Peyer's patch (tissue), 4 donors: ENCODE measurements around the gene PNPO.

Source experiments
- CTCF ChIP-seq, 6 experiments: fragments of 450-650 bp in 4 of 6; fragments of 200-600 bp in 2 of 6; sonication (generic) in 1 of 6; IDR thresholded peaks; one replicate each; pipeline ENCODE4 v1.5.1; 2017 to 2019; ENCODE audit warnings: antibody characterized with exemption in 6 of 6, mild to moderate bottlenecking in 3 of 6, moderate library complexity in 1 of 6
- POLR2A ChIP-seq, 2 donors: fragments of 450-650 bp; IDR thresholded peaks; one replicate each; pipeline ENCODE4 v1.5.1; 2017; ENCODE audit warnings: antibody characterized with exemption in 2 of 2, mild to moderate bottlenecking in 2 of 2, moderate library complexity in 2 of 2

GRCh38 chr17:47942568-47942967 is 1.2 kb downstream of the PNPO start:
- TF ChIP-seq POLR2A (IDR thresholded peaks at IDR 0.05) (no peak), CTCF (IDR thresholded peaks at IDR 0.05) (no peak)
